Esophagus squamous epithelium (tissue), 4 donors: ENCODE measurements around the gene METTL23.

Experiments used
- POLR2A ChIP-seq, 4 donors: fragments of 450-650 bp; IDR thresholded peaks; one replicate each; pipeline ENCODE4 v1.6.1; 2017; ENCODE audit warnings: antibody characterized with exemption in 4 of 4, mild to moderate bottlenecking in 4 of 4, moderate library complexity in 3 of 4
- TF ChIP-seq, protein P1 (sequence below), 6 experiments: fragments of 450-650 bp in 4 of 6; fragments of 200-600 bp in 2 of 6; sonication (generic) in 2 of 6; IDR thresholded peaks; one replicate each; pipeline ENCODE4 v1.5.1; 2016 to 2019; ENCODE audit warnings: antibody characterized with exemption in 6 of 6, mild to moderate bottlenecking in 4 of 6, moderate library complexity in 4 of 6

DNA sequence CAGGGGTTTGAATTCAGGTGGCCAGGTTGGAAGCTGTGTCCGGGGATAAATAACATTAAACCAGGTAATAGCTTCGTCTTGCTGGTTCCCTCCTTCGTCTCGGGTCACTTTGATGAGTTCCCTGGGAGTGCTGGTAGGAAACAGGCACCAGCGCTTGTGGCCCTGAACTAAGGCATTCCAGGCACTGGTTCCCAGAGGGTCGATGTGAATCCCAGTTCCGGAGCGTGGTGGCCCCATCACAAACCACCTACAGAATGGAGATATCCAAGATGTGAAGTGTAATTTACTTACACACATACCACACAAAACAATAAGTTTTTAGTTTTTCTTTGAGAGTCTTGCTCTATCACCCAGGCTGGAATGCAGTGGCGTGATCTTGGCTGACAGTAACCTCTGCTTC, 2.8 kb upstream of the METTL23 start:
- TF ChIP-seq, protein P1, sequence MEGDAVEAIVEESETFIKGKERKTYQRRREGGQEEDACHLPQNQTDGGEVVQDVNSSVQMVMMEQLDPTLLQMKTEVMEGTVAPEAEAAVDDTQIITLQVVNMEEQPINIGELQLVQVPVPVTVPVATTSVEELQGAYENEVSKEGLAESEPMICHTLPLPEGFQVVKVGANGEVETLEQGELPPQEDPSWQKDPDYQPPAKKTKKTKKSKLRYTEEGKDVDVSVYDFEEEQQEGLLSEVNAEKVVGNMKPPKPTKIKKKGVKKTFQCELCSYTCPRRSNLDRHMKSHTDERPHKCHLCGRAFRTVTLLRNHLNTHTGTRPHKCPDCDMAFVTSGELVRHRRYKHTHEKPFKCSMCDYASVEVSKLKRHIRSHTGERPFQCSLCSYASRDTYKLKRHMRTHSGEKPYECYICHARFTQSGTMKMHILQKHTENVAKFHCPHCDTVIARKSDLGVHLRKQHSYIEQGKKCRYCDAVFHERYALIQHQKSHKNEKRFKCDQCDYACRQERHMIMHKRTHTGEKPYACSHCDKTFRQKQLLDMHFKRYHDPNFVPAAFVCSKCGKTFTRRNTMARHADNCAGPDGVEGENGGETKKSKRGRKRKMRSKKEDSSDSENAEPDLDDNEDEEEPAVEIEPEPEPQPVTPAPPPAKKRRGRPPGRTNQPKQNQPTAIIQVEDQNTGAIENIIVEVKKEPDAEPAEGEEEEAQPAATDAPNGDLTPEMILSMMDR (IDR thresholded peaks at IDR 0.05): no peak
- TF ChIP-seq POLR2A (IDR thresholded peaks at IDR 0.05): no peak
